IPS DF 4.7 (cell line): Measurements from ENCODE around the gene TDRD10.

Experiments
- DNase-seq: peaks from one replicate; pipeline ENCODE4 v3.0.0-alpha.2; 2013; ENCODE audit warnings: low spot score; ENCODE audit errors: extremely low read depth

Gene TDRD10

GRCh38 chr1:154577346-154578057 is 75.5 kb downstream of the TDRD10 start:
- no peak for DNase-seq

GRCh38 chr1:154578058-154578418 is 76.0 kb downstream of the TDRD10 start:
- no peak for DNase-seq

GRCh38 chr1:154579374-154579773 is 77.4 kb downstream of the TDRD10 start:
- no peak for DNase-seq

- no peak for DNase-seq
Observed at GRCh38 chr1:154581766-154582165, 79.7 kb downstream of the TDRD10 start.

- DNase-seq, result no peak
Observed at GRCh38 chr1:154582885-154583284, 80.9 kb downstream of the TDRD10 start.

- DNase-seq, result no peak
Observed at GRCh38 chr1:154583773-154584172, 81.8 kb downstream of the TDRD10 start.

- no peak for DNase-seq
Observed at GRCh38 chr1:154584267-154584994, 82.4 kb downstream of the TDRD10 start.

GRCh38 chr1:154586231-154586630 is 84.2 kb downstream of the TDRD10 start:
- DNase-seq, result no peak

- DNase-seq, result no peak
Observed at GRCh38 chr1:154586641-154587040, 84.6 kb downstream of the TDRD10 start.

- no peak for DNase-seq
Observed at GRCh38 chr1:154589780-154590179, 87.8 kb downstream of the TDRD10 start.

- DNase-seq, result no peak
Observed at GRCh38 chr1:154590756-154591155, 88.7 kb downstream of the TDRD10 start.

GRCh38 chr1:154591206-154591605 is 89.2 kb downstream of the TDRD10 start:
- DNase-seq, result no peak

- DNase-seq, result no peak
Observed at GRCh38 chr1:154593390-154593789, 91.4 kb downstream of the TDRD10 start.

- no peak for DNase-seq
Observed at GRCh38 chr1:154594811-154595210, 92.8 kb downstream of the TDRD10 start.

GRCh38 chr1:154595621-154596020 is 93.6 kb downstream of the TDRD10 start:
- DNase-seq, result no peak
